ENCODE data around the gene KMO.

Gene KMO

GRCh38 chr1:241641773-241642592 is 109.8 kb downstream of the KMO start:
- in situ Hi-C loops (cut with MboI; ENCODE audit: low sequenced_read_pairs): loop anchor here (25.0 kb wide), 1 partner anchor 195 kb away; the partner anchor contains the start of gene EXO1

DNA sequence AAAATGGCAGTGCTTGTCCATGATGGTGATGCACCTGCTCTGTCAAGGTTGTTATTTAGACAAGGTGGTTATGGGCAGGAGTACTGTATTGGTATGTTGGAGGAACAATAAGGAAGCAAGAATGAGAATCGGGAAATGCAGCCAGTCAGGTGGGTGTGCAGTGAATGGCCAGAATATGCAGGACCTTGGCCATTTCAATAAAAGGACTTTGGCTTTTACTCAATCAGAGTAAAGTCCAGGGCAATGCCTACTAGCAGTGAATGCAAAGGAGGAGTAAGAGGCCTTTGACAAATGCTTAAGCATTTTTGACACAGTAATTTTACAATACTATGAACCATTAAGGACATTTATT is 110.4 kb downstream of the KMO start:
- in situ Hi-C loops (cut with MboI; ENCODE audit: low sequenced_read_pairs): loop anchor here (25.0 kb wide), 1 partner anchor 195 kb away; the partner anchor contains the start of gene EXO1

DNA sequence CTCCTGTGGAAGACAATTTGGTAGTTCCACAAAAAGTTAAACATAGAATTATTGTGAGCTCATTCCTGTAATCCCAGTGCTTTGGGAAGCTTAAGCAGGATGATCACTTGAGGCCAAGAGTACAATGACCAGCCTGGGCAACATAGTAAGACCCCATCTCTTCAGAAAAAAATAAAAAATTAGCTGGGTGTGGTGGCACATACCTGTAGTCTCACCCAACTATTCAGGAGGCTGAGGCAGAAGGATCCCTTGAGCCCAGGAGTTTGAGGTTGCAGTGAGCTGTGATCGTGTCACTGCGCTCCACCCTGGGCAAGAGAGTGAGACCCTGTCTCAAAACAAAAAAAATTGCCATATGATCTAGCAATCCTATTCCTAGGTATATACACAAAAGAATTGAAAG is 112.1 kb downstream of the KMO start:
- in situ Hi-C loops (cut with MboI; ENCODE audit: low sequenced_read_pairs): loop anchor here (25.0 kb wide), 1 partner anchor 193 kb away; the partner anchor contains the start of gene EXO1

GRCh38 chr1:241645199-241645598 is 113.0 kb downstream of the KMO start:
- in situ Hi-C loops (cut with MboI; ENCODE audit: low sequenced_read_pairs): loop anchor here (25.0 kb wide), 1 partner anchor 192 kb away; the partner anchor contains the start of gene EXO1
